Measurements from ENCODE around the gene CEACAM21. TPM values are rescaled to one million over a fixed set of nuclear protein-coding genes. Genes with fewer than 3 reads are reported as not detected.

Gene CEACAM21
- total RNA-seq, 1 donor from 2014 or later, result 12.0 TPM

- CTCF ChIA-PET, result interaction anchor here (4.1 to 4.5 kb wide), 2 partner anchors 13 to 102 kb away, joined by 25 to 57 read pairs; no protein-coding TSS in a partner anchor
- Mint-ChIP-seq H3K4me1 (peaks cover 94% of the 10 kb centered on the region), H3K4me3 (peak overlapping the region; percentile 97), H3K27ac (peak overlapping the region; percentile 99), H3K27me3 (no peaks in the 10 kb centered on the region), H3K9me3 (peaks cover 5% of the 10 kb centered on the region), H3K36me3 (ENCODE audit: low read depth) (peaks cover 42% of the 10 kb centered on the region)
- intact Hi-C loops (cut with micrococcal nuclease), result no loop called here
- POLR2A ChIA-PET, result interaction anchor here (0.7 to 1.4 kb wide), 6 partner anchors 8 to 188 kb away, joined by 3 to 9 read pairs (median 4); partner anchors contain the start of genes B9D2 and CEACAM21
- ATAC-seq (ENCODE audit: low read depth) (no peak), DNase-seq (no peak)
- TF ChIP-seq, protein P1, sequence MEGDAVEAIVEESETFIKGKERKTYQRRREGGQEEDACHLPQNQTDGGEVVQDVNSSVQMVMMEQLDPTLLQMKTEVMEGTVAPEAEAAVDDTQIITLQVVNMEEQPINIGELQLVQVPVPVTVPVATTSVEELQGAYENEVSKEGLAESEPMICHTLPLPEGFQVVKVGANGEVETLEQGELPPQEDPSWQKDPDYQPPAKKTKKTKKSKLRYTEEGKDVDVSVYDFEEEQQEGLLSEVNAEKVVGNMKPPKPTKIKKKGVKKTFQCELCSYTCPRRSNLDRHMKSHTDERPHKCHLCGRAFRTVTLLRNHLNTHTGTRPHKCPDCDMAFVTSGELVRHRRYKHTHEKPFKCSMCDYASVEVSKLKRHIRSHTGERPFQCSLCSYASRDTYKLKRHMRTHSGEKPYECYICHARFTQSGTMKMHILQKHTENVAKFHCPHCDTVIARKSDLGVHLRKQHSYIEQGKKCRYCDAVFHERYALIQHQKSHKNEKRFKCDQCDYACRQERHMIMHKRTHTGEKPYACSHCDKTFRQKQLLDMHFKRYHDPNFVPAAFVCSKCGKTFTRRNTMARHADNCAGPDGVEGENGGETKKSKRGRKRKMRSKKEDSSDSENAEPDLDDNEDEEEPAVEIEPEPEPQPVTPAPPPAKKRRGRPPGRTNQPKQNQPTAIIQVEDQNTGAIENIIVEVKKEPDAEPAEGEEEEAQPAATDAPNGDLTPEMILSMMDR (IDR thresholded peaks at IDR 0.05), result no peak
Measured at GRCh38 chr19:41551212-41551610, 24.8 kb upstream of the CEACAM21 start.

GRCh38 chr19:41551711-41552110, 24.3 kb upstream of the CEACAM21 start:
- DNase-seq (no peak), ATAC-seq (ENCODE audit: low read depth) (no peak)
- Mint-ChIP-seq H3K36me3 (ENCODE audit: low read depth) (peaks cover 46% of the 10 kb centered on the region), H3K27me3 (no peaks in the 10 kb centered on the region), H3K4me1 (peaks cover 92% of the 10 kb centered on the region), H3K9me3 (peaks cover 5% of the 10 kb centered on the region), H3K27ac (peak overlapping the region; percentile 99), H3K4me3 (peak overlapping the region; percentile 97)
- TF ChIP-seq, protein P1 (IDR thresholded peaks at IDR 0.05), result no peak
- POLR2A ChIA-PET, result interaction anchor here (0.7 to 1.4 kb wide), 7 partner anchors 9 to 188 kb away, joined by 3 to 9 read pairs (median 3); partner anchors contain the start of genes B9D2 and CEACAM21
- CTCF ChIA-PET, result interaction anchor here (4.1 to 4.5 kb wide), 2 partner anchors 12 to 103 kb away, joined by 25 to 57 read pairs; no protein-coding TSS in a partner anchor
- intact Hi-C loops (cut with micrococcal nuclease), result loop anchor here (1.0 kb wide), 1 partner anchor 9 kb away; no protein-coding TSS in a partner anchor

GRCh38 chr19:41552558-41552957, 23.4 kb upstream of the CEACAM21 start:
- ChIA-PET CTCF (interaction anchor here (3.1 to 4.5 kb wide), 3 partner anchors 10 to 103 kb away, joined by 14 to 57 read pairs (median 25); no protein-coding TSS in a partner anchor), POLR2A (interaction anchor here (0.6 to 1.8 kb wide), 8 partner anchors 9 to 329 kb away, joined by 3 to 9 read pairs (median 4); partner anchors contain the start of gene CEACAM21)
- DNase-seq (no peak), ATAC-seq (ENCODE audit: low read depth) (peak; percentile 40)
- H3K4me1 Mint-ChIP-seq, result peaks cover 92% of the 10 kb centered on the region
- intact Hi-C loops (cut with micrococcal nuclease), result loop anchor here (1.0 kb wide), 1 partner anchor 10 kb away; no protein-coding TSS in a partner anchor
- peaks cover 5% of the 10 kb centered on the region for H3K9me3 Mint-ChIP-seq
- H3K27me3 Mint-ChIP-seq, result no peaks in the 10 kb centered on the region
- TF ChIP-seq, protein P1 (IDR thresholded peaks at IDR 0.05), result no peak
- peak overlapping the region; percentile 99 for H3K27ac Mint-ChIP-seq
- H3K36me3 Mint-ChIP-seq (ENCODE audit: low read depth), result peaks cover 53% of the 10 kb centered on the region
- H3K4me3 Mint-ChIP-seq, result peak overlapping the region; percentile 97

DNA sequence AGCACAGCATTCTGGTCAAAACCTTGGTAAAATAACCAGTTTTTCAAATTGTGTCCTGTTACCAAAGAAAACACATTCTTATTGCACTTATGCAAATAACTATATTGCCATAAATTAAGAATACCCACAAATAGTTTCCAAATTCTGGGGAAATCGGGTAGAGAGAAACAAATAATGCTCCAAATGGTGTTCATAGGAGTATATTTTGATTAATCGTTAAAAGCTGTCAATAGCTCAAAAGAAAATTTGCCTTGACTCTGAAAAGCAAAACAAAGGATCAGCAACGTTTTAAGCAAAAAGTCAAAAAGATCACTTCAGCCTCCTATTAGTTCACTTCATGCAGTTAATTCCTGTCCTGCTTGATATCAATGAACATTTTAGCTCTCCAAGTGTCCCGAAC, 22.2 kb upstream of the CEACAM21 start:
- intact Hi-C loops (cut with micrococcal nuclease), result no loop called here
- Mint-ChIP-seq H3K36me3 (ENCODE audit: low read depth) (peaks cover 59% of the 10 kb centered on the region), H3K9me3 (peaks cover 5% of the 10 kb centered on the region), H3K27me3 (no peaks in the 10 kb centered on the region), H3K4me3 (peak overlapping the region; percentile 38), H3K27ac (peak overlapping the region; percentile 99), H3K4me1 (peaks cover 87% of the 10 kb centered on the region)
- no peak for ATAC-seq (ENCODE audit: low read depth)
- CTCF ChIA-PET, result interaction anchor here (1.1 to 4.5 kb wide), 6 partner anchors 7 to 105 kb away, joined by 4 to 57 read pairs (median 10); no protein-coding TSS in a partner anchor
- POLR2A ChIA-PET, result interaction anchor here (1.2 to 1.8 kb wide), 7 partner anchors 8 to 803 kb away, joined by 3 to 19 read pairs (median 6); partner anchors contain the start of genes ACTMAP, CEACAM21 and DMAC2
- no peak for DNase-seq
- TF ChIP-seq, protein P1 (IDR thresholded peaks at IDR 0.05), result no peak

- no peaks in the 10 kb centered on the region for H3K27me3 Mint-ChIP-seq
- peak overlapping the region; percentile 76 for H3K4me3 Mint-ChIP-seq
- peaks cover 62% of the 10 kb centered on the region for H3K36me3 Mint-ChIP-seq (ENCODE audit: low read depth)
- peaks cover 5% of the 10 kb centered on the region for H3K9me3 Mint-ChIP-seq
- ChIA-PET CTCF (interaction anchor here (0.7 to 4.5 kb wide), 7 partner anchors 8 to 232 kb away, joined by 3 to 57 read pairs (median 7); no protein-coding TSS in a partner anchor), POLR2A (interaction anchor here (0.6 to 3.2 kb wide), 9 partner anchors 9 to 292 kb away, joined by 3 to 20 read pairs (median 6); partner anchors contain the start of genes B9D2 and DMAC2)
- intact Hi-C loops (cut with micrococcal nuclease), result loop anchor here (1.0 kb wide), 1 partner anchor 9 kb away; no protein-coding TSS in a partner anchor
- TF ChIP-seq, protein P1 (IDR thresholded peaks at IDR 0.05), result no peak
- ATAC-seq (ENCODE audit: low read depth) (no peak), DNase-seq (no peak)
- peak overlapping the region; percentile 83 for H3K27ac Mint-ChIP-seq
- H3K4me1 Mint-ChIP-seq, result peaks cover 90% of the 10 kb centered on the region
Measured at GRCh38 chr19:41554907-41555306, 21.1 kb upstream of the CEACAM21 start.

Measured in activated B cell treated with CpG ODN at 0.5 μM for 24 hours (primary cell).